ENCODE data around the gene ZNF620.
"Not testable (repeated sequence)": the region's sequence is repeated elsewhere in the genome, so short reads cannot be mapped to it uniquely, and the experiment has no call there.

The ZNF620 gene

GRCh38 chr3:40502034-40502433 is 3.8 kb upstream of the ZNF620 start:
- no peak for DNase-seq (ENCODE audit: low read depth)

GRCh38 chr3:40504636-40505430 is 1.0 kb upstream of the ZNF620 start:
- no peak for DNase-seq (ENCODE audit: low read depth)

- no peak for DNase-seq (ENCODE audit: low read depth)
These were observed 5.3 kb downstream of the ZNF620 start for GRCh38 chr3:40511031-40511718.

GRCh38 chr3:40516201-40516600 is 10.4 kb downstream of the ZNF620 start:
- DNase-seq (ENCODE audit: low read depth) = no peak

DNA sequence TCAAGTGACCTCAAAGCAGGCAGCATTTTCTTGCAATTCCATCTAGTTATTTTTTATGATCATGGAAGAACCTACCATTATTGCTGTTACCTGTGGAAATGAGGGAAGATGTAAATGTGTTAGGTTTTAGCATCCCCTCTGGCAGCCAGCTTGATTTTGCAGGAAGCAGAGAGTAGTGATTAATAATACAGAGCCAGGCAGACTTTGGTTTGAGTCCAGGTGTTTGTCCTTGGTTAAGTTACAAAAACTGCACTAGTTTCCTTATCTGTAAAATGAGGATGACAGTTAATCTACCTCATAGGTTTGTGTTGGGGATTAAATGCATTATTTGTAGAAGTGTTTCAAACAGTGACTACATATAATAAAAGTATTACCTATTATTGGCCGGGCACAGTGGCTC is 12.2 kb downstream of the ZNF620 start:
- no peak for DNase-seq (ENCODE audit: low read depth)

GRCh38 chr3:40518848-40519247 is 13.0 kb downstream of the ZNF620 start:
- DNase-seq (ENCODE audit: low read depth) = no peak

GRCh38 chr3:40521254-40521653 is 15.4 kb downstream of the ZNF620 start:
- DNase-seq (ENCODE audit: low read depth) = no peak

DNA sequence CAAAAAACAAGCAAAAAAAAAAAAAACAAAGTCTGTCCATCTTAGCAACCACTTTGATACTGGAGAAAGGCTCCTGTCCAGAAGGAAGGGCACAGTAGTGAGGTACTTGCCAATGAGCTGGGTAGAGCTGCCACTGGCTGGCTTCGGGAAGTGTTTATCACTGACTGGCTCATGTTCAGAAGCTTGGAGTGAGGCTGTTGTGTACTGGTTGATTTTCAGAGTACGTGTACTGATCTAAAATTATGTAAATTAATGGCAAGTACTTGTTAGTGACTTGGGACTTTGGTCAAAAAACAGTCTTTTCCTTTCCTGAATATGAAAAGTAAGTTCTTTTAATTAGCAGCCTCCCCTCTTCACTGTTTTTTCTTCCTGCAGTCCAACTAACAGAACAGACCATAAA is 17.9 kb downstream of the ZNF620 start:
- no peak for DNase-seq (ENCODE audit: low read depth)

DNA sequence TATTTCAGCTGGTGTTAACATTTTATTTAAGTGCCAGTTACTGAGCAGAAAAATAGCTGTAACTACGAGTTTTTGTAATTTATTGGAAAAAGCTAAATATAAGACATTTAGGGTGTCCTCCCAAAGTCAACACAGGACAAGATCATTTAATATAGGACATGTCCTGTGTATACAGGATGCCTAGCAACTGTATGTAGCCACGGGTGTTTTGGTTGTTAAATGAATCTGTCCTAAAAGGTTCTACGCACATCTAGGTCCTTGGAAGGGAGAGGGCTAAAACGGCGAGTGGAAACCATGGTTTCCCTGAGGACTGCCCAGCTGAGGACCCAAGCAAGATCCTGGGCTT is 18.4 kb downstream of the ZNF620 start:
- no peak for DNase-seq (ENCODE audit: low read depth)

- DNase-seq (ENCODE audit: low read depth) = peak; percentile 77
These were observed 18.9 kb downstream of the ZNF620 start, which contains the start of gene ZNF621 for GRCh38 chr3:40524568-40525285. ZNF621 (plus strand) TSS chr3:40524960; CDS start chr3:40525841, 881 bp downstream.

GRCh38 chr3:40528426-40528825 is 22.6 kb downstream of the ZNF620 start:
- DNase-seq (ENCODE audit: low read depth) = no peak

DNA sequence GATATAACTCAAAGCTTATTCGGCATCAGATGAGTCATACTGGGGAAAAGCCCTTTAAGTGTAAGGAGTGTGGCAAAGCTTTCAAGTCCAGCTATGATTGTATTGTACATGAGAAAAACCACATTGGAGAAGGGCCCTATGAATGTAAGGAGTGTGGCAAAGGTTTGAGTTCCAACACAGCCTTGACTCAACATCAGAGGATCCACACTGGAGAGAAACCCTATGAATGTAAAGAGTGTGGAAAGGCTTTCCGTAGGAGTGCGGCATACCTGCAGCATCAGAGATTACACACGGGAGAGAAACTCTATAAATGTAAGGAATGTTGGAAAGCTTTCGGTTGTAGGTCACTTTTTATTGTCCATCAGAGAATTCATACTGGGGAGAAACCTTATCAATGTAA is 26.4 kb downstream of the ZNF620 start:
- DNase-seq (ENCODE audit: low read depth) = no peak

- no peak for DNase-seq (ENCODE audit: low read depth)
These were observed 28.4 kb downstream of the ZNF620 start for GRCh38 chr3:40534283-40534682.

GRCh38 chr3:40546816-40547215 is 41.0 kb downstream of the ZNF620 start:
- DNase-seq (ENCODE audit: low read depth) = no peak

GRCh38 chr3:40550167-40550566 is 44.3 kb downstream of the ZNF620 start:
- no peak for DNase-seq (ENCODE audit: low read depth)

DNA sequence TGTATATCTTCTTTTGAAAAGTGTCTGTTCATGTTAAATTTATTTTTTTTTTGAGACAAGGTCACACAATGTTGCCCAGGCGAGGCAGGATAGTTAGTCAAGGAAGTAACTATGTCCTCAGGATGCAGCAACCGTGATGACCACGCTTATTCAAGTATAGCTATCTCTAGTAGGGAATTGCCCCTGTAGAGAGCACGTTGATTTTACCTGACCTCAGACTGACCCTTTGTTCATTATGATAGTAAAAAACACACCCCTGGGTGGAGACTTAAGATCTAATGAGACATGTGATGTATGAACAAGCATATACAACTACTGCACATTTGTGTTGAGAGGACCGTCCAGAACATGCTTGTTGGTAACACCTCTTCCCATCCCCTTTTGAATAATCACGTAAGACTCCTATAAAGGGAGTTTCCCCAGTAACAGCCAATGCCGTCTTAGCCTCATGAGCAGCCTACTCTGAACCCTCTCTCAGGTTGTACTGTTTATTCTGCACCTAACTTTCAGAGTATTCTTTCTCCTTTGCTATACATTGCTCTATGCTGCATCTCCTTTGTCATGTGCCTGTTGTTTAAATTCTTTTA is 51.8 kb downstream of the ZNF620 start:
- DNase-seq (ENCODE audit: low read depth) = no peak

- not testable (repeated sequence) for DNase-seq (ENCODE audit: low read depth)
These were observed 56.6 kb downstream of the ZNF620 start for GRCh38 chr3:40562482-40562881.

- DNase-seq (ENCODE audit: low read depth) = not testable (repeated sequence)
These were observed 59.8 kb downstream of the ZNF620 start for GRCh38 chr3:40565629-40566028.

DNA sequence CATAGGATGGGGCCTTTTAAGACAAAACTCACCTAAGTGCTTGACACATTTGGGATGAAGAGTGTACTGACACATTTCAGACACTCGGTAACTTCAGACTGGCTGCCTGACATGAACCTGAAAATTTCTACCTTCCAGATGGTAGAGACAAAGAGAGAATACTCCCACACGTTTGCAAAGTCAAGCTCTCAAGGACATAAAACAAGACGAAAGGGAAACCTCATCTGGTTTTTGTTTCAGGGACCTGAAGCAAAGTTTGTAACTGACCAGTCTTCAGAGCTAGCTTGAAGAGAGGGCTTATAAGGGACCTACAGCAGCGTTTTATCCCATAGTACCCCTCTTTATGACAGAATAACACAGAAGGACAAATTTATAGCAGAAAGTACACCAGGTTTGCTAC is 60.9 kb downstream of the ZNF620 start:
- no peak for DNase-seq (ENCODE audit: low read depth)

Measured in activated gamma-delta T cell treated with anti-CD3 and anti-CD28 coated beads, Interleukin-2, amount 50 U/mL, for 16 hours (primary cell).